GM19238 (cell line): Measurements from ENCODE around the gene STXBP4.
"Not testable (repeated sequence)": the region's sequence is repeated elsewhere in the genome, so short reads cannot be mapped to it uniquely, and the experiment has no call there.

ENCODE experiments used
- DNase-seq: peaks from one replicate; pipeline ENCODE4 v3.0.0; 2011; ENCODE audit warnings: low spot score; ENCODE audit not compliant: insufficient read length

Gene STXBP4

GRCh38 chr17:55040611-55041010 lies 72.0 kb downstream of the STXBP4 start:
- no peak for DNase-seq

DNA sequence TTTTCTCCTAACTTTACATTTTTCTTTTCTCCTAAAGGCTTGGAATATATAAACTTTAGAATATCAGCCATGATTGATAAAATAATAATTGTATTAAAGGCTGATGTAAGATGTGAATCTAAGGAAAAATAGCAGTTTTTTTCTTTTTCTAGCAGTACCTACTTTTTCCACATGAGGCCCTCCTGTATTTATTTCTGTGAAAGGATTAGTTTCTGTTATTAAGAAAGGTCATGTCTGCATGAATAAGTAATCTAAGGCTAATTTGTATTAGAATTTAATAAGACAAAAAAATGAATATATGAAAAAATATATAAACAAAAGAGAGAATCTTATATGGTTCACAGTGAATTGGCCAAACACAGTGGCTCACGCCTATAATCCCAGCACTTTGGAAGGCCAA lies 85.3 kb downstream of the STXBP4 start:
- DNase-seq: no peak

GRCh38 chr17:55054429-55054828 lies 85.9 kb downstream of the STXBP4 start:
- DNase-seq: no peak

- no peak for DNase-seq
These were observed 88.0 kb downstream of the STXBP4 start for GRCh38 chr17:55056526-55056925.

- DNase-seq: no peak
These were observed 88.6 kb downstream of the STXBP4 start for GRCh38 chr17:55057184-55057583.

GRCh38 chr17:55059724-55060123 lies 91.2 kb downstream of the STXBP4 start:
- DNase-seq: no peak

GRCh38 chr17:55062921-55063320 lies 94.4 kb downstream of the STXBP4 start:
- no peak for DNase-seq

GRCh38 chr17:55063885-55064874 lies 95.6 kb downstream of the STXBP4 start:
- DNase-seq: no peak

GRCh38 chr17:55067697-55068439 lies 99.3 kb downstream of the STXBP4 start:
- no peak for DNase-seq

- no peak for DNase-seq
These were observed 100.6 kb downstream of the STXBP4 start for GRCh38 chr17:55068862-55069811.

DNA sequence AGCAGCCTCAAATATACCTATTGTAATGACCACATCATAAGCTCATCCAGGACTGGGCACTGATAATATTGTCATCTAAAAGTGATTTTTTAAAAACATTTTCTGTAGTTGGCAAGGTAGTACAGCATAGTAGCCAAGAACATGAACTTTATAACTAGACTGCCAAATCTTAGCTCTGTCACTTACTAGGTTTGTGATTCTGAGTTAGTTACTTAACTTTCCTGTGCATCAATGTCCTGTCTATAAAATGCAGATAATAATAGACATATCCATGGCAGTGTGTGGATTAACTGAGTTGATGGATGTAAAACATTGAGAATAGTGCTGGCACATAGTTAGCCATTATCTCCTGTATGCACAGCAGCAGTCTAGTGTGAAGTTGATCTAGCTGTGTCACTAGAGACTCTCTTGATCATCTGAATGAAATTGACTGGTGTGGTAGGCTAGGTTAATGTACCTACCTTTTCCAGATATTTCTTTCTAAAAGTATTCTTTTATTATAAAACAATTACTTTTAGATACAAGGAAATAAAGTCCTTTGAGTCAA lies 101.5 kb downstream of the STXBP4 start:
- DNase-seq: no peak

DNA sequence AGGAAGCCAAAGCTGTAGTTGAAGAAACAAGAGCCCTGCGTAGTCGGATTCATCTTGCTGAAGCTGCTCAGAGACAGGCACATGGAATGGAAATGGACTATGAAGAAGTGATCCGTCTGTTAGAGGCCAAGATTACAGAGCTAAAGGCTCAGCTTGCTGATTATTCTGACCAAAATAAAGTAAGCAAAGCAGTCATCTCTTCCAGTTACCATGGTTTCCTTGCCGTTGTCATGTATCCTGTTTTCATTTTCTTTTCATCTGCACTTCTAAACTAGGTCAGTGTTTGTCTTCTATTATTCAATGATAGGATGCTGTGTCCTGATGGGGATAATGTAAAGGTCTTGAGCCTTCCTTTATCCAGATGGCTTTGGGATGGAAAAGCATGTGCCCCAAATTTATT lies 104.3 kb downstream of the STXBP4 start:
- no peak for DNase-seq

DNA sequence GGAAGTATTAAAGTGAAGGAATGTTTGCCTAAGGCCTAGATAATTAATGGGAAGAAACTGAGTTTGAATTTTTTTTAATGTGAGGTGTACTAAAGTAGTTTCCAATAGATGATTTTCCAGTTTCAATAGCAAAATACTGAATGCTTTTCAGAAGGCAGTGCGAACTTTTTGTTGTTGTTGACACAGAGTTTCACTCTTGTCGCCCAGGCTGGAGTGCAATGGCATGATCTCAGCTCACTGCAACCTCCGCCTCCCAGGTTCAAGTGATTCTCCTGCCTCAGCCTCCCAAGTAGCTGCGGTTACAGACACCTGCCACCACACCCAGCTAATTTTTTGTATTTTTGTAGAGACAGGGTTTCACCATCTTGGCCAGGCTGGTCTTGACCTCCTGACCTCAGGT lies 104.9 kb downstream of the STXBP4 start:
- DNase-seq: not testable (repeated sequence)

DNA sequence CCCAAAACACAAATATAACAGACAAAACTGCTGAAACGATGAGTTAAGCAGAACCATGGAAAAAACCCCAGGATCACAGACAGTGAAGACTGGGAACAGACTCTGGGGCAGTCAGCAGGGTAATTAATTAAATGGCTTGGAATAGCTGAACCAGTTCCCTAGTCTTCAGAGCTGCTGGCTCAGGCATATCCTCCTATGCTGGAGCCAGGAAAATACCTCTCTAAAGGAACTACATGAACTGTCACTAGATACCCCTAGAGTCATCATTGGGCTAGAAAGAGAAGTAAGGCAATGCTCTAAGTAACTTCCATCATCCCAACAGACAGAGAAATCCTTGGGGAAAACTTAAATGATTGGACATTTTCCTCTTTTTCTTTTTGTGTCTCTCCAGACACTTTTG lies 113.0 kb downstream of the STXBP4 start:
- DNase-seq: no peak

DNA sequence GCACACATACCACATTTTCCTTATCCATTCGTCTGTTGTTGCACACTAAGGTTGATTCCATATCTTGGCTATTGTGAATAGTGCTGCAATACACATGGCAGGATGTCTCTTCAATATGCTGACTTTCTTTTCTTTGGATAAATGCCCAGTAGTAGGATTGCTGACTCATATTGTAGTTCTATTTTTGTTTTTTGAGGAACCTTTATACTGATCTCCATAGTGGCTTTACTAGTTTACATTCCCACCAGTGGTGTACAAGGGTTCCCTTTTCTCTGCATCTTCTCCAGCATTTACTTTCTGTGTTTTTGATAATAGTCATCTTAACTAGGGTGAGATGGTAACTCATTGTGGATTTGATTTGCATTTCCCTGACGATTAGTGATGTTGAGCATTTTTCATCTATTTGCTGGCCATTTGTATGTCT lies 118.1 kb downstream of the STXBP4 start:
- DNase-seq: no peak

- no peak for DNase-seq
These were observed 120.7 kb downstream of the STXBP4 start for GRCh38 chr17:55089256-55089655.

- DNase-seq: peak; percentile 5
These were observed 121.5 kb downstream of the STXBP4 start for GRCh38 chr17:55090079-55090492.

DNA sequence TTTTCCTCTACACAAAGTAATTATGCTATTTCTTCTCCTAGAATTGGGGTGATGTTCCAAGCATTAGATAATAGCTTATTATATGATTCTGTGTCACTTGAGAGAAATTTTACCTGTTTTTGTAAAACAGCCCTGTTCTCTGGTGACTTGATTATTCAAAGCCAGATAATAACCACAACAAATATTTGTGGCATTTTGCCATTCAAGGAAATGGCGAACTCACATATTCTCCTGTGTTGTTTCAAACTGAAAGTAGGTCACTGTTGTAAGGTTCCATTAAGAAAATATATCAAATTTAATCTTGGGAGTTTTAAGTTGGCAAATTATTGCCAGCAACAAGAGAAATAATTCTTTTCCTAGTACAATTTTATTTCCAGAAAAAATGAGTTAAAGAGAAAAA lies 124.8 kb downstream of the STXBP4 start:
- DNase-seq: no peak

DNA sequence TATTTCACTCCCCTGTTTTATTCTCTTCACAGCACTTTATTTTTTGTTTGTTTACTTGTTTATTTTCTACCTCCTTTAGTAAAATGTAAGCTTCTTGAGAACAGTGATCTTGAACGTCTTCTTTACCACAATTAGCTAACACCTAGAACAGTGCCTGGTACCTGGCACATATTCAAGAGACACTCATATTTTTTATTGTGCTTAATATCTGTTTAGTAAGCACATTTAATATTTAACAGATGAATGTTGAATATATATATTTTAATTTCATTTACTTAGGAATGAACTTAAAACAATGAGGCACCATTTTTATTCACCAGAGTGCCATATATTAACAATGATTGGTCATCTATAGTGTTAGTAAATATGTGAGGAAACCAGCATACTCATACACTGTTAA lies 130.2 kb downstream of the STXBP4 start:
- no peak for DNase-seq

DNA sequence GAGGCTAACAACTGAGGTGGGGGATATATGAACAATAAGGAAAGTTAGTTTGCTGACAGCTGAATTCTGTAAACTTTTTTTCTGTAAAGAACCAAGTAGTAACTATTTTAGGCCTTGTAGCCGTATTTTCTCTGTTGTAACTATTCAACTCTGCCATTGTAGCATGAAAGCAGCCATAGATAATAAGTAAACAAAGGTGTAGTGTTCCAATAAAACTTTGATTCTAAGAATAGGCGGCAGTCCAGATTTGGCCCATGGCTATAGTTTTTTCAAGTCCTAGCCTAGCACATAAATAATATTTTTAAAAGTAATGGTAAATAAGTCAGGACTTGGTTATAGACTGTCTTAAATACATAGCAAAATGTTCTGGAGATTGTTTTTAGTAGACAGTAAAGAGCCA lies 142.0 kb downstream of the STXBP4 start:
- no peak for DNase-seq

DNA sequence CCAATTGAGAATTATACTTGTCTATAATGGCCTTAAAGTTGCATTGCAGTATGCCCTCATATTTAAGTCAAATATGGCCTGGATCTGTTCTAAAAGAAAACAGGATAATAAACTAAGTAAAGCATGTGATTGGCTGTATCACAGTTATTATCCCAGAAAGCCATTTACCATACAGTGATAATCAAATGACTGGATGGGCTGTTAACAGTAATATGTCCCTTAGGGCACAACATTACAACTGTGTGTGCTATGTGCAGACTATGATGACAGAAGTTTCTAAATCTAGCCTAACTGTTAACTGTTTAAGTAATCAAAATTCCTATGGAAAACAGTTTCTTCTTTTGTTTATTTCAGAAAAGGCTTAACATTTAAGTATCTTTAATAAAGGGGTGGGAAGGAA lies 145.7 kb downstream of the STXBP4 start:
- DNase-seq: no peak
